Measurements from ENCODE around the gene ENTPD3.
"Not testable (repeated sequence)": the region's sequence is repeated elsewhere in the genome, so short reads cannot be mapped to it uniquely, and the experiment has no call there.

Gene ENTPD3

DNA sequence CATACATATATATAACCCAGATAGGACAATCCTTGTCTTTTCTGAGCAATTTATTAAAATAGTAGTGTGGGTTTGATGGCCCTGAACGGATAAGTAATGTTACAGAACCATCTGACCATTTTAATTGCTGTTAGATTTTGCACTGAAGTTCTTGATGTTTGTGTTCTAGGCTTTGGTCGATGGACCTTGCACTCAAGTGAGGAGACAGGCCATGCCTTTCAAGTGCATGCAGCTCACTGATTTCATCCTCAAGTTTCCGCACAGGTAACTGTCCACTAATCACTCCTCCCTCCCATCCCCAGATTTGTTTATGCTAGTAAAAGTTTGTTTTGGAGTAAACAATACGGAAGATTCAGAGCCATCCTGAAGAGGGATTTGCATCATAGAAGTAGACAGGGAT lies 71.5 kb downstream of the ENTPD3 start:
- Histone ChIP-seq H3K9me3 (ENCODE audit: control insufficient read depth, insufficient read depth, low read length) (no peaks in the 10 kb centered on the region), H3K36me3 (ENCODE audit: insufficient read depth, low read length) (peaks cover 33% of the 10 kb centered on the region), H3K9ac (ENCODE audit: low read depth, low read length) (no peak overlapping the region; the same call in none of the 2 replicates), H3K4me1 (ENCODE audit: insufficient read depth, low read length) (0 out of 2 replicates have a peak, but pooled peaks cover 3% of the 10 kb centered on the region)

- H3K9me3 ChIP-seq (ENCODE audit: control insufficient read depth, insufficient read depth, low read length); H3K4me1 ChIP-seq (ENCODE audit: insufficient read depth, low read length); H3K9ac ChIP-seq (ENCODE audit: low read depth, low read length): not testable (repeated sequence)
- H3K36me3 ChIP-seq (ENCODE audit: insufficient read depth, low read length): peaks cover 43% of the 10 kb centered on the region
These were observed 73.5 kb downstream of the ENTPD3 start for GRCh38 chr3:40460481-40460880.

GRCh38 chr3:40461161-40461560 lies 74.2 kb downstream of the ENTPD3 start:
- peaks cover 43% of the 10 kb centered on the region for H3K36me3 ChIP-seq (ENCODE audit: insufficient read depth, low read length)
- H3K4me1 ChIP-seq (ENCODE audit: insufficient read depth, low read length): 0 out of 2 replicates have a peak, but pooled peaks cover 3% of the 10 kb centered on the region
- no peak overlapping the region for H3K9ac ChIP-seq (ENCODE audit: low read depth, low read length)

GRCh38 chr3:40462838-40463237 lies 75.9 kb downstream of the ENTPD3 start:
- H3K4me1 ChIP-seq (ENCODE audit: insufficient read depth, low read length); H3K9me3 ChIP-seq (ENCODE audit: control insufficient read depth, insufficient read depth, low read length); H3K9ac ChIP-seq (ENCODE audit: low read depth, low read length): not testable (repeated sequence)
- peaks cover 48% of the 10 kb centered on the region for H3K36me3 ChIP-seq (ENCODE audit: insufficient read depth, low read length)

More at GRCh38 chr3:40461161-40461560, 74.2 kb downstream of the ENTPD3 start:
- H3K9me3 ChIP-seq (ENCODE audit: control insufficient read depth, insufficient read depth, low read length): no peaks in the 10 kb centered on the region

DNA sequence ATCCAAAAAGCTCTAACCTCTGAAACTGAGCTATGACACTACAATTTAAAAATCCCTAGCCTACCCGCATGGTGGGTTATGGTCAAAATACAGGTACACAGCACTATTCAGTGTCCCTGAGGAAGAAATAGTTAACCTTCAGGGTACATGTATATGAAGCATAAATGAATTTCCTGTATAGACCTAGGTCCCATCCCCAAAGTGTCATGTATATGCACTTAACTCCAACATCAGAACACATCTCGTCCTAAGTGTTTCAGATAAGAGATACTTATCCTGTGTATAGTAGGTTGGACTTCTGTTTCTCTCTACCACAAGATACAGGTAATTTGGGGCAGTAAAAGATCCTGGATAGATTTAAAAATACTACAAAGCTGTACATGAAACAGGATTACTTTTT lies 76.6 kb downstream of the ENTPD3 start:
- no peaks in the 10 kb centered on the region for H3K4me1 ChIP-seq (ENCODE audit: insufficient read depth, low read length)
- H3K9me3 ChIP-seq (ENCODE audit: control insufficient read depth, insufficient read depth, low read length): no peaks in the 10 kb centered on the region
- H3K9ac ChIP-seq (ENCODE audit: low read depth, low read length): no peak overlapping the region
- peaks cover 41% of the 10 kb centered on the region for H3K36me3 ChIP-seq (ENCODE audit: insufficient read depth, low read length)

DNA sequence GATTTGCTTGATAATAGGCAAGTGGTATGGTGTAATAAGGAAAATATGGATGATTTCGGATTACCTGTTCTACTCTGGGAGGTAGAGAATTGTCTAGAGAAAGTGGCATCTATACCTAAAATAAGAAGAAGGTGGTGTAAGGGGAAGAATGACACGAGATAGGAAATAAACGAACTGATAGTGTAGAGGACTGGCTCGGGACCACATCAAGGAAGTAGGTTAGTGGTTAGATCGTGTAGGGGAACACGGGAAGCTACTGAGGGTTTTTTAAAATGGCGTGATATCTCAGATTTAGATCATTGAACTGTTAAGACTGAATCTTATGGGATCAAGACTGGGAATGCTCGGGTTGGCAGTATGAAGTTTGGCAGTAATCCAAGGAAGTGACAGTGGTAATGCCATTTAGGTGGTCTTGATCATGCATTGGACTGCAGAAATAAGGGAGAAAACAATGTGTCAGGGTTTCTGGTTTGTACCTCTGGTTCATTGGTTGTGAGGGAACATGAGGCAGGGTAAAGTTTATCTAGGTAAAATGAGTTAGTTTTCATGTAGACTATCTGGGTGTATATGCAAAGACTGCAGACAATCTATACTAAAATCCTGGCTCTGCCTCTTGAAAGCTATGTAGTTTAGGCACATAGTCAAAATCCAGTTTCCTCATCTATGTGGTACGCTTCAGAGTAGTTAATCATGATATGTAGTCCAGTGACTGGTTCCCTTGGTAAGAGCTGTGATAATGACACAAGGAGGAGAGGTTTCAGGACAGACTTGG lies 77.5 kb downstream of the ENTPD3 start:
- peaks cover 33% of the 10 kb centered on the region for H3K36me3 ChIP-seq (ENCODE audit: insufficient read depth, low read length)
- no peaks in the 10 kb centered on the region for H3K9me3 ChIP-seq (ENCODE audit: control insufficient read depth, insufficient read depth, low read length)
- no peak overlapping the region for H3K9ac ChIP-seq (ENCODE audit: low read depth, low read length)
- no peaks in the 10 kb centered on the region for H3K4me1 ChIP-seq (ENCODE audit: insufficient read depth, low read length)

DNA sequence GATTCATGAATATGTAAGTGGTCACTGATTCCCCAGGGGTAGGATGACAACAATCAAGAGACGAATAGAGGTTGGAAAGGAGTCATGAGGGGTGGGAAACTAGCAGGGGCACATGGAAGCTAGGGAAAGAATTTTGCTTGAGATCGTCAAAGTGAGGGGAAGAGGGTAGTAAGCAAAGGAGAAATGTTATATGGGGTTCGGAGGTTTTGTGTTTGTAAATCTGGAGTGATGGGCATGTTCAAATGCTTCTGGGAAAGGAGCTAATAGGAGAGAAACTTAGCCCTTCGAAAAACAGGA lies 78.1 kb downstream of the ENTPD3 start:
- Histone ChIP-seq H3K9ac (ENCODE audit: low read depth, low read length) (no peak overlapping the region), H3K9me3 (ENCODE audit: control insufficient read depth, insufficient read depth, low read length) (no peaks in the 10 kb centered on the region), H3K36me3 (ENCODE audit: insufficient read depth, low read length) (peaks cover 33% of the 10 kb centered on the region), H3K4me1 (ENCODE audit: insufficient read depth, low read length) (no peaks in the 10 kb centered on the region)

GRCh38 chr3:40465456-40465855 lies 78.5 kb downstream of the ENTPD3 start:
- Histone ChIP-seq H3K4me1 (ENCODE audit: insufficient read depth, low read length) (no peaks in the 10 kb centered on the region), H3K36me3 (ENCODE audit: insufficient read depth, low read length) (peaks cover 33% of the 10 kb centered on the region), H3K9me3 (ENCODE audit: control insufficient read depth, insufficient read depth, low read length) (no peaks in the 10 kb centered on the region), H3K9ac (ENCODE audit: low read depth, low read length) (no peak overlapping the region)

GRCh38 chr3:40468018-40468417 lies 81.0 kb downstream of the ENTPD3 start:
- Histone ChIP-seq H3K4me1 (ENCODE audit: insufficient read depth, low read length) (no peaks in the 10 kb centered on the region), H3K9me3 (ENCODE audit: control insufficient read depth, insufficient read depth, low read length) (no peaks in the 10 kb centered on the region), H3K36me3 (ENCODE audit: insufficient read depth, low read length) (peaks cover 20% of the 10 kb centered on the region), H3K9ac (ENCODE audit: low read depth, low read length) (no peak overlapping the region)

GRCh38 chr3:40470701-40471100 lies 83.7 kb downstream of the ENTPD3 start:
- no peaks in the 10 kb centered on the region for H3K9me3 ChIP-seq (ENCODE audit: control insufficient read depth, insufficient read depth, low read length)
- peaks cover 7% of the 10 kb centered on the region; the same call in 1 of the 2 replicates for H3K36me3 ChIP-seq (ENCODE audit: insufficient read depth, low read length)
- no peaks in the 10 kb centered on the region for H3K4me1 ChIP-seq (ENCODE audit: insufficient read depth, low read length)
- H3K9ac ChIP-seq (ENCODE audit: low read depth, low read length): no peak overlapping the region

DNA sequence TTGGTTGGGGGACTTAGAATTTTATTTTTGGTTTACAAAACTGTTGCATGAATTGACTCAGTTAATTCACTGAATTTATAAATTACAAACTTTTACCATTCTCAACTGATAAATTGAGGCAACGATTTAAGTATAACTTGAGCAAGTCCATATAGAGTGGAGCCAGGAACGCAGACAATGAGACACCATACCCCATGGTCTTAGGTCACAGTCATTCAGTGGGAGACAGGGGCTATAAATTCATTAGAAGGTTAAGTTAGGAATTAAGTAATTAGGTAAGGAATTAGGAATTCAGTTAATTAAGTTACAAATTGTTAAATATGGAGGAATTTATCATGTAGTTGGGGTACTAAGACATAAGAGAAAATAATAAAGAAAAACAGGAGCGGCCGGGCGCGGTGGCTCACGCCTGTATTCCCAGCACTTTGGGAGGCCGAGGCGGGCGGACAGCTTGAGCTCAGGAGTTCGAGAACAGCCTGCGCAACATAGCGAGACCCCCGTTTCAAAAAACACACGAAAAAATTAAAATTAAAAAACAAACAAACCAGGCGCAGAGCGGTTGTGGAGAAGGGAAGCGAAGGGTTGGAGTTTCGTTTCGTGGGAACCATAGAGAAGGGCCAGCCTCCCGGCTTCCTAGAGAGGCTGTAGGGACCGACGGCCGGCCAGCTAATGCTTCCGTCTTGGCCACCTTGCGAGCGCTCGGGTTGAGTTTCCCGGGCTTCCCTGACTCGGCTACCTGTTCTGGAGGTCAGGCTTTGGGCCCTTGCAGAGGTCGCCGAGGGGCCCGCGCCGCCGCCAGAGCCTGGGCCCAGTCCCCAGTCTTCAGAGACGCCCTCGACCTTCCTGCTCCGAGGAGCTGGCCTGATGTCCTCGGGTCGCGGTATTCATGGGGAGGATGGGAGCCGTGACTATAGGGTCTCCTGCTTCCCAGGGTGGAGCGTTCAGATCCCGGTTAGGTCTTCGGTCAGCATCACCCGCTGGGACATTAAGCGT lies 89.8 kb downstream of the ENTPD3 start, which contains the start of gene ZNF619:
Gene ZNF619 (plus strand): TSS at position 645 of the 993 bp plus-strand sequence. CDS start 858 bp downstream, outside the sequence.
- Histone ChIP-seq H3K9me3 (ENCODE audit: control insufficient read depth, insufficient read depth, low read length) (no peaks in the 10 kb centered on the region), H3K36me3 (ENCODE audit: insufficient read depth, low read length) (no peaks in the 10 kb centered on the region), H3K9ac (ENCODE audit: low read depth, low read length) (peak within 1 kb of the TSS; percentile 91), H3K4me1 (ENCODE audit: insufficient read depth, low read length) (0 out of 2 replicates have a peak, but pooled peaks cover 5% of the 10 kb centered on the region)

- no peaks in the 10 kb centered on the region for H3K9me3 ChIP-seq (ENCODE audit: control insufficient read depth, insufficient read depth, low read length)
- H3K36me3 ChIP-seq (ENCODE audit: insufficient read depth, low read length): 0 out of 2 replicates have a peak, but pooled peaks cover 4% of the 10 kb centered on the region
- peak overlapping the region; percentile 91; the same call in 1 of the 2 replicates for H3K9ac ChIP-seq (ENCODE audit: low read depth, low read length)
- 0 out of 2 replicates have a peak, but pooled peaks cover 5% of the 10 kb centered on the region for H3K4me1 ChIP-seq (ENCODE audit: insufficient read depth, low read length)
These were observed 90.7 kb downstream of the ENTPD3 start for GRCh38 chr3:40477666-40478065.
